A549 (cell line): ENCODE data around the gene SAG.

ENCODE experiments used
- BHLHE40 ChIP-seq: IDR thresholded peaks from 2 replicates; pipeline ENCODE4 v1.6.1; 2012; ENCODE audit warnings: low read depth, low read length, inconsistent platforms
- EP300 ChIP-seq, 2 experiments: fragments of >200 bp; sonication (Bioruptor Twin); formaldehyde crosslinking; IDR thresholded peaks; 2 replicates in 1 of 2; 3 replicates in 1 of 2; pipeline ENCODE4 v1.6.1; 2016 to 2017
- ESRRA ChIP-seq: fragments of 150-350 bp; IDR thresholded peaks from 2 replicates; pipeline ENCODE4 v1.6.1; 2014; ENCODE audit warnings: mild to moderate bottlenecking, low read length, borderline replicate concordance
- JUN ChIP-seq, 2 experiments: fragments of >200 bp; sonication (Bioruptor Twin); formaldehyde crosslinking; IDR thresholded peaks; 2 replicates in 1 of 2; 3 replicates in 1 of 2; pipeline ENCODE4 v1.6.1; 2016 to 2017
- MYC ChIP-seq: IDR thresholded peaks from 2 replicates; pipeline ENCODE4 v1.6.1; 2012; ENCODE audit warnings: mild to moderate bottlenecking, inconsistent platforms, low read length, improper control_type of control experiment, borderline replicate concordance
- NPAS2 ChIP-seq: fragments of 250-450 bp; sonication (Bioruptor Pico); IDR thresholded peaks from 2 replicates; pipeline ENCODE4 v1.8.0; 2022; ENCODE audit warnings: mild to moderate bottlenecking, moderate library complexity, borderline replicate concordance
- POLR2A ChIP-seq: IDR thresholded peaks from 2 replicates; pipeline ENCODE4 v1.6.1; 2012; ENCODE audit warnings: mild to moderate bottlenecking, low read length
- RCOR1 ChIP-seq: fragments of 150-350 bp; IDR thresholded peaks from 2 replicates; pipeline ENCODE4 v1.6.1; 2014; ENCODE audit warnings: antibody characterized with exemption, low read length, low read depth
- RNF2 ChIP-seq: fragments of 200-600 bp; sonication (generic); IDR thresholded peaks from 2 replicates; pipeline ENCODE4 v1.6.1; 2016; ENCODE audit warnings: low read depth, mild to moderate bottlenecking, antibody characterized with exemption, moderate library complexity, borderline replicate concordance
- SMC3 ChIP-seq: fragments of >200 bp; sonication (Bioruptor Twin); formaldehyde crosslinking; IDR thresholded peaks from 3 replicates; pipeline ENCODE4 v1.6.1; 2018; ENCODE audit warnings: inconsistent platforms
- TF ChIP-seq, protein P1 (sequence below): fragments of >200 bp; sonication (Bioruptor Twin); formaldehyde crosslinking; IDR thresholded peaks from 3 replicates; pipeline ENCODE4 v1.5.1; 2016
- TF ChIP-seq, protein P2 (sequence below): fragments of 200-600 bp; sonication (generic); IDR thresholded peaks from 2 replicates; pipeline ENCODE4 v1.6.1; 2016; ENCODE audit warnings: antibody characterized with exemption, mild to moderate bottlenecking, moderate library complexity
- TF ChIP-seq, protein P3 (sequence below): IDR thresholded peaks from 2 replicates; pipeline ENCODE4 v1.6.1; 2012; ENCODE audit warnings: low read depth, borderline replicate concordance
- TF ChIP-seq, protein P4 (sequence below): IDR thresholded peaks from 2 replicates; pipeline ENCODE4 v1.6.1; 2012

DNA sequence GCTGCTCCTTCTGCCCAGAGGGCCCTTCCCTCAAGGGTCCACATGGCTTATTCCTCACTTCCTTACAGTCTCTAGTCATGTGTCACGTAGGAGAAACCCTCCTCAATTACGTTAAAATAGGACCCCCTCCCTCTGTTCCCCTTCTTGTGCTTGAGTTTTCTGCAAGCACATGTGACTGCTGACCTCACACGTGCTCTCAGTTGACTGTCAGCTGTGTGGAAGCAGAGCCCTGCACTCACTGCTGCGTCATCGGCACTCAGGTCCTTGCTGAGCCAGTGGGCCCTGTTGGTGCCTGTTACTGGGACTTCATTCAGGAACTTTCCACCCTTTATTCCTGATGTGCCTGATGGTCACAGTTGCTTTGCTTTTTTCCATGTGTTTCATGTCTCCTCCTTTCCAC, 45.1 kb upstream of the SAG start:
- TF ChIP-seq, protein P1, sequence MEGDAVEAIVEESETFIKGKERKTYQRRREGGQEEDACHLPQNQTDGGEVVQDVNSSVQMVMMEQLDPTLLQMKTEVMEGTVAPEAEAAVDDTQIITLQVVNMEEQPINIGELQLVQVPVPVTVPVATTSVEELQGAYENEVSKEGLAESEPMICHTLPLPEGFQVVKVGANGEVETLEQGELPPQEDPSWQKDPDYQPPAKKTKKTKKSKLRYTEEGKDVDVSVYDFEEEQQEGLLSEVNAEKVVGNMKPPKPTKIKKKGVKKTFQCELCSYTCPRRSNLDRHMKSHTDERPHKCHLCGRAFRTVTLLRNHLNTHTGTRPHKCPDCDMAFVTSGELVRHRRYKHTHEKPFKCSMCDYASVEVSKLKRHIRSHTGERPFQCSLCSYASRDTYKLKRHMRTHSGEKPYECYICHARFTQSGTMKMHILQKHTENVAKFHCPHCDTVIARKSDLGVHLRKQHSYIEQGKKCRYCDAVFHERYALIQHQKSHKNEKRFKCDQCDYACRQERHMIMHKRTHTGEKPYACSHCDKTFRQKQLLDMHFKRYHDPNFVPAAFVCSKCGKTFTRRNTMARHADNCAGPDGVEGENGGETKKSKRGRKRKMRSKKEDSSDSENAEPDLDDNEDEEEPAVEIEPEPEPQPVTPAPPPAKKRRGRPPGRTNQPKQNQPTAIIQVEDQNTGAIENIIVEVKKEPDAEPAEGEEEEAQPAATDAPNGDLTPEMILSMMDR: no peak
- TF ChIP-seq SMC3: no peak
- TF ChIP-seq, protein P2, sequence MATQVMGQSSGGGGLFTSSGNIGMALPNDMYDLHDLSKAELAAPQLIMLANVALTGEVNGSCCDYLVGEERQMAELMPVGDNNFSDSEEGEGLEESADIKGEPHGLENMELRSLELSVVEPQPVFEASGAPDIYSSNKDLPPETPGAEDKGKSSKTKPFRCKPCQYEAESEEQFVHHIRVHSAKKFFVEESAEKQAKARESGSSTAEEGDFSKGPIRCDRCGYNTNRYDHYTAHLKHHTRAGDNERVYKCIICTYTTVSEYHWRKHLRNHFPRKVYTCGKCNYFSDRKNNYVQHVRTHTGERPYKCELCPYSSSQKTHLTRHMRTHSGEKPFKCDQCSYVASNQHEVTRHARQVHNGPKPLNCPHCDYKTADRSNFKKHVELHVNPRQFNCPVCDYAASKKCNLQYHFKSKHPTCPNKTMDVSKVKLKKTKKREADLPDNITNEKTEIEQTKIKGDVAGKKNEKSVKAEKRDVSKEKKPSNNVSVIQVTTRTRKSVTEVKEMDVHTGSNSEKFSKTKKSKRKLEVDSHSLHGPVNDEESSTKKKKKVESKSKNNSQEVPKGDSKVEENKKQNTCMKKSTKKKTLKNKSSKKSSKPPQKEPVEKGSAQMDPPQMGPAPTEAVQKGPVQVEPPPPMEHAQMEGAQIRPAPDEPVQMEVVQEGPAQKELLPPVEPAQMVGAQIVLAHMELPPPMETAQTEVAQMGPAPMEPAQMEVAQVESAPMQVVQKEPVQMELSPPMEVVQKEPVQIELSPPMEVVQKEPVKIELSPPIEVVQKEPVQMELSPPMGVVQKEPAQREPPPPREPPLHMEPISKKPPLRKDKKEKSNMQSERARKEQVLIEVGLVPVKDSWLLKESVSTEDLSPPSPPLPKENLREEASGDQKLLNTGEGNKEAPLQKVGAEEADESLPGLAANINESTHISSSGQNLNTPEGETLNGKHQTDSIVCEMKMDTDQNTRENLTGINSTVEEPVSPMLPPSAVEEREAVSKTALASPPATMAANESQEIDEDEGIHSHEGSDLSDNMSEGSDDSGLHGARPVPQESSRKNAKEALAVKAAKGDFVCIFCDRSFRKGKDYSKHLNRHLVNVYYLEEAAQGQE: no peak
- no peak for TF ChIP-seq RCOR1
- TF ChIP-seq POLR2A: no peak
- TF ChIP-seq, protein P3, sequence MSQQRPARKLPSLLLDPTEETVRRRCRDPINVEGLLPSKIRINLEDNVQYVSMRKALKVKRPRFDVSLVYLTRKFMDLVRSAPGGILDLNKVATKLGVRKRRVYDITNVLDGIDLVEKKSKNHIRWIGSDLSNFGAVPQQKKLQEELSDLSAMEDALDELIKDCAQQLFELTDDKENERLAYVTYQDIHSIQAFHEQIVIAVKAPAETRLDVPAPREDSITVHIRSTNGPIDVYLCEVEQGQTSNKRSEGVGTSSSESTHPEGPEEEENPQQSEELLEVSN: no peak
- TF ChIP-seq BHLHE40: no peak
- TF ChIP-seq NPAS2 (CRISPR knock-in tag): no peak
- no peak for TF ChIP-seq ESRRA
- TF ChIP-seq, protein P4, sequence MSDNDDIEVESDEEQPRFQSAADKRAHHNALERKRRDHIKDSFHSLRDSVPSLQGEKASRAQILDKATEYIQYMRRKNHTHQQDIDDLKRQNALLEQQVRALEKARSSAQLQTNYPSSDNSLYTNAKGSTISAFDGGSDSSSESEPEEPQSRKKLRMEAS: no peak
- TF ChIP-seq RNF2: no peak
- no peak for TF ChIP-seq EP300 (IDR thresholded peaks at IDR 0.05)
- TF ChIP-seq JUN (IDR thresholded peaks at IDR 0.05): no peak
- no peak for TF ChIP-seq MYC
